ENCODE results near the gene WNT4.

Gene WNT4

DNA sequence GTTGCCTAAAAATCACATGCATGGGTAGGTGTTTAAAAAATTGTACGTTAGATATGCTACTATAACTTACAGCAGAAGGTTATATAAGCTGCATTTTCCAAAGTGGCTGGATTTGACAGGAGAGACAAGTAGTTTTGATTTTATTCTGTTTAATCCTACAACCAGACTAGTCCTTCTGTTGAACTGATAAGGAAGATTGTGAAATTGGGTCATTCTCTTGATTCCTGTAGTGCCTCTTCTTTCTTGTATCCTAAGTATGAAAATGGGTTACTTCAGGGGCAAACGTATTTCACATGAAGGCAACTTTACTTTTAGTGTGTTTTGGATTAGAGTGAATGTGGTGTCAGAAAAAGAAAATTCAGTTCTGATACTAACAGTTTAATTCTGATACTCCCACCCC lies 71.4 kb downstream of the WNT4 start:
- Histone ChIP-seq H3K9me3 (ENCODE audit: control insufficient read depth, insufficient read depth, low read length) (no peaks in the 10 kb centered on the region), H3K9me2 (replicated peaks; ENCODE audit: control insufficient read depth, low read length) (no peaks in the 10 kb centered on the region), H4K20me1 (ENCODE audit: control insufficient read depth, insufficient read depth, low read depth, low read length) (peaks cover 28% of the 10 kb centered on the region), H3K4me3 (ENCODE audit: low read length) (no peak overlapping the region), H3K4me2 (ENCODE audit: low read length) (no peak overlapping the region), H3F3A (ENCODE audit: control insufficient read depth, insufficient read depth) (peaks cover 28% of the 10 kb centered on the region), H3K4me1 (ENCODE audit: control insufficient read depth, low read length) (peaks cover 73% of the 10 kb centered on the region), H3K36me3 (ENCODE audit: control insufficient read depth, low read length) (peaks cover 18% of the 10 kb centered on the region), H3K27me3 (ENCODE audit: control insufficient read depth, low read length) (no peaks in the 10 kb centered on the region), H3K79me2 (ENCODE audit: control insufficient read depth, low read length) (peaks cover 100% of the 10 kb centered on the region), H3K27ac (ENCODE audit: low read depth, low read length) (no peak overlapping the region)
- TF ChIP-seq EZH2phosphoT487 (IDR thresholded peaks at IDR 0.05; ENCODE audit: borderline replicate concordance, low read length): no peak

Measured in DOHH2 (cell line).